HepG2 (cell line): ENCODE results near the gene LRIF1. TPM values are rescaled to one million over a fixed set of nuclear protein-coding genes. Genes with fewer than 3 reads are reported as not detected.

ENCODE experiments used
- CAMTA2 ChIP-seq: sonication (generic); formaldehyde crosslinking; IDR thresholded peaks from 2 replicates; pipeline ENCODE4 v1.4.0; 2020; ENCODE audit warnings: mild to moderate bottlenecking, missing genetic modification reagents, borderline replicate concordance
- ESRRA ChIP-seq: sonication (generic); formaldehyde crosslinking; IDR thresholded peaks from 2 replicates; pipeline ENCODE4 v1.5.1; 2020; ENCODE audit warnings: mild to moderate bottlenecking, low read depth, missing genetic modification reagents
- KDM5A ChIP-seq: fragments of 200-600 bp; sonication (generic); IDR thresholded peaks from 2 replicates; pipeline ENCODE4 v1.7.0; 2018; ENCODE audit warnings: antibody characterized with exemption, mild to moderate bottlenecking, low read length, borderline replicate concordance
- KIAA2018 ChIP-seq: sonication (generic); formaldehyde crosslinking; IDR thresholded peaks from 2 replicates; pipeline ENCODE4 v1.5.0; 2020; ENCODE audit warnings: mild to moderate bottlenecking, missing genetic modification reagents, borderline replicate concordance
- KLF13 ChIP-seq: sonication (generic); formaldehyde crosslinking; IDR thresholded peaks from 2 replicates; pipeline ENCODE4 v1.4.0; 2020; ENCODE audit warnings: mild to moderate bottlenecking, missing genetic modification reagents
- MAF1 ChIP-seq: sonication (generic); formaldehyde crosslinking; IDR thresholded peaks from 2 replicates; pipeline ENCODE4 v1.5.0; 2020; ENCODE audit warnings: missing genetic modification reagents, borderline replicate concordance
- NR2F1 ChIP-seq, 2 experiments: fragments of 450-650 bp in 1 of 2; formaldehyde crosslinking in 1 of 2; IDR thresholded peaks; 2 replicates each; pipeline versions ENCODE4 v1.5.0 to v1.6.1; 2016 to 2020; ENCODE audit warnings: mild to moderate bottlenecking in 1 of 2, missing compliant biosample characterization in 1 of 2, missing genetic modification reagents in 1 of 2, moderate library complexity in 1 of 2
- SOX5 ChIP-seq: IDR thresholded peaks from 2 replicates; pipeline ENCODE4 v1.6.1; 2016; ENCODE audit warnings: borderline replicate concordance
- SRSF9 ChIP-seq: fragments of 200-400 bp; formaldehyde crosslinking; IDR thresholded peaks from 2 replicates; pipeline ENCODE4 v1.6.1; 2018; ENCODE audit warnings: borderline replicate concordance, mild to moderate bottlenecking, low read depth, low read length; ENCODE audit not compliant: insufficient read depth, poor library complexity, severe bottlenecking
- polyA plus RNA-seq, 8 experiments: library from polyadenylated mRNA; depleted of rRNA in 3 of 8; stranded (reverse) in 7 of 8; unstranded in 1 of 8; fragments of >200 nt; fragmentation: Illumina TruSeq in 4 of 8; extraction: Trizol in 4 of 8; gene quantifications; 2 replicates each; pipeline versions ENCODE4 v1.2.1 to v1.2.3, GENCODE V29; 2011 to 2016; ENCODE audit warnings: low read depth in 4 of 8, missing spikeins in 1 of 8, mixed read lengths in 1 of 8; ENCODE audit not compliant: insufficient read depth in 1 of 8
- total RNA-seq, 5 experiments: library from RNA; depleted of rRNA; stranded (reverse); fragments of >200 nt; fragmentation: Illumina TruSeq; extraction: Trizol; gene quantifications; 2 replicates each; pipeline ENCODE4 v1.2.3, GENCODE V29; 2016; ENCODE audit warnings: low read depth in 1 of 5
- TF ChIP-seq, protein P1 (sequence below): sonication (generic); formaldehyde crosslinking; IDR thresholded peaks from 2 replicates; pipeline ENCODE4 v1.5.1; 2020; ENCODE audit warnings: missing genetic modification reagents, mild to moderate bottlenecking, borderline replicate concordance
- TF ChIP-seq, protein P2 (sequence below): sonication (generic); formaldehyde crosslinking; IDR thresholded peaks from 2 replicates; pipeline ENCODE4 v1.8.1; 2022; ENCODE audit warnings: low read depth, mild to moderate bottlenecking, missing genetic modification reagents
- TF ChIP-seq, protein P3 (sequence below): sonication (generic); formaldehyde crosslinking; IDR thresholded peaks from 2 replicates; pipeline ENCODE4 v1.4.0; 2020; ENCODE audit warnings: missing genetic modification reagents

Gene LRIF1
- total and polyA plus RNA-seq, 2 of the 13 experiments (the other 11 are each of a cell fraction or from before 2014, with no cell fraction given), result 18.4 to 42.4 TPM

- TF ChIP-seq, protein P1, sequence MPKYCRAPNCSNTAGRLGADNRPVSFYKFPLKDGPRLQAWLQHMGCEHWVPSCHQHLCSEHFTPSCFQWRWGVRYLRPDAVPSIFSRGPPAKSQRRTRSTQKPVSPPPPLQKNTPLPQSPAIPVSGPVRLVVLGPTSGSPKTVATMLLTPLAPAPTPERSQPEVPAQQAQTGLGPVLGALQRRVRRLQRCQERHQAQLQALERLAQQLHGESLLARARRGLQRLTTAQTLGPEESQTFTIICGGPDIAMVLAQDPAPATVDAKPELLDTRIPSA (CRISPR knock-in tag), result no peak; the same call in 1 of the 2 replicates
- TF ChIP-seq KLF13 (CRISPR knock-in tag), result no peak
- no peak for TF ChIP-seq SRSF9
- TF ChIP-seq, protein P2, sequence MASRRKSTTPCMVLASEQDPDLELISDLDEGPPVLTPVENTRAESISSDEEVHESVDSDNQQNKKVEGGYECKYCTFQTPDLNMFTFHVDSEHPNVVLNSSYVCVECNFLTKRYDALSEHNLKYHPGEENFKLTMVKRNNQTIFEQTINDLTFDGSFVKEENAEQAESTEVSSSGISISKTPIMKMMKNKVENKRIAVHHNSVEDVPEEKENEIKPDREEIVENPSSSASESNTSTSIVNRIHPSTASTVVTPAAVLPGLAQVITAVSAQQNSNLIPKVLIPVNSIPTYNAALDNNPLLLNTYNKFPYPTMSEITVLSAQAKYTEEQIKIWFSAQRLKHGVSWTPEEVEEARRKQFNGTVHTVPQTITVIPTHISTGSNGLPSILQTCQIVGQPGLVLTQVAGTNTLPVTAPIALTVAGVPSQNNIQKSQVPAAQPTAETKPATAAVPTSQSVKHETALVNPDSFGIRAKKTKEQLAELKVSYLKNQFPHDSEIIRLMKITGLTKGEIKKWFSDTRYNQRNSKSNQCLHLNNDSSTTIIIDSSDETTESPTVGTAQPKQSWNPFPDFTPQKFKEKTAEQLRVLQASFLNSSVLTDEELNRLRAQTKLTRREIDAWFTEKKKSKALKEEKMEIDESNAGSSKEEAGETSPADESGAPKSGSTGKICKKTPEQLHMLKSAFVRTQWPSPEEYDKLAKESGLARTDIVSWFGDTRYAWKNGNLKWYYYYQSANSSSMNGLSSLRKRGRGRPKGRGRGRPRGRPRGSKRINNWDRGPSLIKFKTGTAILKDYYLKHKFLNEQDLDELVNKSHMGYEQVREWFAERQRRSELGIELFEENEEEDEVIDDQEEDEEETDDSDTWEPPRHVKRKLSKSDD (CRISPR knock-in tag), result peak; percentile 41; the same call in 1 of the 2 replicates
- TF ChIP-seq KDM5A, result no peak
- TF ChIP-seq CAMTA2, result peak; percentile 64; the same call in 1 of the 2 replicates
- TF ChIP-seq NR2F1 (CRISPR knock-in tag; IDR thresholded peaks at IDR 0.05), result no peak
- TF ChIP-seq, protein P3, sequence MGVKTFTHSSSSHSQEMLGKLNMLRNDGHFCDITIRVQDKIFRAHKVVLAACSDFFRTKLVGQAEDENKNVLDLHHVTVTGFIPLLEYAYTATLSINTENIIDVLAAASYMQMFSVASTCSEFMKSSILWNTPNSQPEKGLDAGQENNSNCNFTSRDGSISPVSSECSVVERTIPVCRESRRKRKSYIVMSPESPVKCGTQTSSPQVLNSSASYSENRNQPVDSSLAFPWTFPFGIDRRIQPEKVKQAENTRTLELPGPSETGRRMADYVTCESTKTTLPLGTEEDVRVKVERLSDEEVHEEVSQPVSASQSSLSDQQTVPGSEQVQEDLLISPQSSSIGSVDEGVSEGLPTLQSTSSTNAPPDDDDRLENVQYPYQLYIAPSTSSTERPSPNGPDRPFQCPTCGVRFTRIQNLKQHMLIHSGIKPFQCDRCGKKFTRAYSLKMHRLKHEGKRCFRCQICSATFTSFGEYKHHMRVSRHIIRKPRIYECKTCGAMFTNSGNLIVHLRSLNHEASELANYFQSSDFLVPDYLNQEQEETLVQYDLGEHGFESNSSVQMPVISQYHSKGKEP (CRISPR knock-in tag), result no peak
- no peak for TF ChIP-seq KIAA2018 (CRISPR knock-in tag)
- no peak for TF ChIP-seq SOX5 (CRISPR knock-in tag)
- no peak for TF ChIP-seq MAF1 (CRISPR knock-in tag)
- no peak for TF ChIP-seq ESRRA (CRISPR knock-in tag)
Measured at GRCh38 chr1:110963691-110964454, at the start of gene LRIF1 (continued).
